GM12892 (cell line): Measurements from ENCODE around the gene RPS6KA5.

Experiments used
- POLR2A ChIP-seq: IDR thresholded peaks from 2 replicates; pipeline ENCODE4 v1.6.1; 2011; ENCODE audit warnings: low read depth, low read length, control low read depth
- POLR2AphosphoS5 ChIP-seq: IDR thresholded peaks from 2 replicates; pipeline ENCODE4 v1.6.1; 2011; ENCODE audit warnings: low read depth, low read length, control low read depth
- TAF1 ChIP-seq: IDR thresholded peaks from 2 replicates; pipeline ENCODE4 v1.6.1; 2011; ENCODE audit warnings: low read depth, mild to moderate bottlenecking, control low read depth, low read length, borderline replicate concordance

- TF ChIP-seq POLR2A (no peak), TAF1 (no peak), POLR2AphosphoS5 (no peak)
These were observed 63.5 kb downstream of the RPS6KA5 start for GRCh38 chr14:90996967-90997366.
